Stimulated activated CD4-positive, alpha-beta T cell treated with anti-CD3 and anti-CD28 coated beads, Interleukin-15, amount 100 ng/mL, for 1 hour (primary cell): Measurements from ENCODE around the gene CRCP.

Experiments
- DNase-seq, 2 donors: peaks; one replicate each; pipeline ENCODE4 v3.0.0-alpha.2; 2020; ENCODE audit warnings: low read depth in 1 of 2, low spot score in 1 of 2

Gene CRCP

GRCh38 chr7:66186991-66187390 lies 72.3 kb downstream of the CRCP start:
- no peak for DNase-seq

GRCh38 chr7:66187905-66188304 lies 73.3 kb downstream of the CRCP start:
- no peak for DNase-seq

- DNase-seq: no peak
These were observed 74.0 kb downstream of the CRCP start for GRCh38 chr7:66188645-66189044.

- no peak for DNase-seq
These were observed 75.3 kb downstream of the CRCP start for GRCh38 chr7:66189695-66190503.

- DNase-seq: no peak
These were observed 75.8 kb downstream of the CRCP start for GRCh38 chr7:66190504-66190857.

GRCh38 chr7:66193146-66193725 lies 78.6 kb downstream of the CRCP start:
- DNase-seq: no peak

GRCh38 chr7:66198469-66198868 lies 83.8 kb downstream of the CRCP start:
- DNase-seq: no peak

GRCh38 chr7:66198956-66199355 lies 84.3 kb downstream of the CRCP start:
- no peak for DNase-seq

GRCh38 chr7:66202441-66202840 lies 87.8 kb downstream of the CRCP start:
- no peak for DNase-seq
